B cell (primary cell): Measurements from ENCODE around the gene ECI1. TPM values are rescaled to one million over a fixed set of nuclear protein-coding genes. Genes with fewer than 3 reads are reported as not detected.

Experiments used
- ATAC-seq: fragments of 200-7000 bp; cut with Tn5 transposase; one replicate; pipeline ENCODE4 v1.10.0; 2021; ENCODE audit warnings: low read depth, mild to moderate bottlenecking, moderate number of reproducible peaks, moderate library complexity
- CTCF ChIA-PET: fragments of 350-600 bp; sonication (Branson Sonifier 250); formaldehyde crosslinking; loops from one replicate; lab custom pipeline; 2021; ENCODE audit warnings: antibody characterized with exemption, inconsistent platforms; lab: Charles Lee
- POLR2A ChIA-PET: fragments of 350-600 bp; sonication (Branson Sonifier 250); formaldehyde crosslinking; loops from one replicate; lab custom pipeline; 2021; ENCODE audit warnings: antibody characterized with exemption; lab: Charles Lee
- DNase-seq: peaks from one replicate; pipeline ENCODE4 v3.0.0; 2013
- H2AFZ ChIP-seq: 2 replicates; pipeline ENCODE4 v1.6.1; 2012; ENCODE audit warnings: mild to moderate bottlenecking, low read depth, low read length; ENCODE audit not compliant: insufficient read depth, poor library complexity, severe bottlenecking
- H3K27ac ChIP-seq, 2 donors: 1 replicate in 1 of 2; 2 replicates in 1 of 2; pipeline ENCODE4 v1.5.1; 2012 to 2013; ENCODE audit warnings: low read length in 2 of 2, mild to moderate bottlenecking in 2 of 2, moderate library complexity in 1 of 2
- H3K27me3 ChIP-seq, 4 experiments: fragments of 200-600 bp in 1 of 4; sonication (generic) in 1 of 4; replicated peaks in 1 of 4; 1 replicate in 2 of 4; 2 replicates in 2 of 4; pipeline versions ENCODE4 v1.6.1 to v1.7.0; 2013 to 2016; ENCODE audit warnings: low read length in 3 of 4, mild to moderate bottlenecking in 2 of 4, mixed read lengths in 1 of 4, moderate library complexity in 1 of 4; ENCODE audit not compliant: insufficient read depth in 4 of 4, control insufficient read depth in 3 of 4; ENCODE audit errors: control extremely low read depth in 1 of 4
- H3K36me3 ChIP-seq, 2 experiments: replicated peaks in 1 of 2; 1 replicate in 1 of 2; 2 replicates in 1 of 2; pipeline versions ENCODE4 v1.6.1 to v1.7.1; 2013; ENCODE audit warnings: low read length in 1 of 2; ENCODE audit not compliant: insufficient read depth in 2 of 2, control insufficient read depth in 1 of 2; ENCODE audit errors: control extremely low read depth in 1 of 2, extremely low read depth in 1 of 2
- H3K4me1 ChIP-seq, 2 donors: fragments of 200-600 bp in 1 of 2; sonication (generic) in 1 of 2; 1 replicate in 1 of 2; 2 replicates in 1 of 2; pipeline versions ENCODE4 v1.5.1 to v1.6.1; 2013 to 2017; ENCODE audit warnings: low read length in 2 of 2; ENCODE audit not compliant: control insufficient read depth in 2 of 2, insufficient read depth in 2 of 2
- H3K4me2 ChIP-seq: replicated peaks from 2 replicates; pipeline ENCODE3; 2012; ENCODE audit warnings: mild to moderate bottlenecking, low read depth, low read length; ENCODE audit not compliant: poor library complexity, severe bottlenecking
- H3K4me3 ChIP-seq, 5 experiments: fragments of 200-600 bp in 1 of 5; sonication (generic) in 1 of 5; 1 replicate in 3 of 5; 2 replicates in 2 of 5; pipeline versions ENCODE4 v1.5.1 to v1.7.0; 2011 to 2016; ENCODE audit warnings: low read length in 4 of 5, mild to moderate bottlenecking in 4 of 5, low read depth in 2 of 5, control low read depth in 1 of 5, moderate library complexity in 1 of 5; ENCODE audit not compliant: insufficient read depth in 1 of 5; ENCODE audit errors: control extremely low read depth in 1 of 5, extremely low read depth in 1 of 5
- H3K79me2 ChIP-seq: fragments of 200-600 bp; sonication (generic); one replicate; pipeline ENCODE4 v1.6.0; 2016; ENCODE audit warnings: low read length; ENCODE audit not compliant: control insufficient read depth, insufficient read depth
- H3K9ac ChIP-seq: fragments of 200-600 bp; sonication (generic); 2 replicates; pipeline ENCODE4 v1.6.1; 2017; ENCODE audit warnings: mild to moderate bottlenecking, low read length, moderate library complexity
- H3K9me3 ChIP-seq, 3 donors: one replicate each; pipeline versions ENCODE4 v1.6.1 to v1.7.1; 2013; ENCODE audit warnings: low read length in 2 of 3; ENCODE audit not compliant: control insufficient read depth in 2 of 3, insufficient read depth in 1 of 3; ENCODE audit errors: control extremely low read depth in 1 of 3
- H4K20me1 ChIP-seq: 2 replicates; pipeline ENCODE4 v1.6.0; 2012; ENCODE audit warnings: mild to moderate bottlenecking, low read length; ENCODE audit not compliant: insufficient read depth, control insufficient read depth, poor library complexity, severe bottlenecking
- H3K27ac Mint-ChIP-seq: one replicate; pipeline ENCODE4 v1.8.0; 2021; ENCODE audit warnings: mixed read lengths
- H3K27me3 Mint-ChIP-seq: one replicate; pipeline ENCODE4 v1.8.0; 2021; ENCODE audit warnings: mixed read lengths
- H3K4me1 Mint-ChIP-seq: one replicate; pipeline ENCODE4 v1.8.0; 2021; ENCODE audit warnings: mixed read lengths
- H3K4me3 Mint-ChIP-seq: one replicate; pipeline ENCODE4 v1.8.0; 2021; ENCODE audit warnings: mixed read lengths
- H3K9me3 Mint-ChIP-seq: one replicate; pipeline ENCODE4 v1.8.0; 2022; ENCODE audit warnings: mixed read lengths; ENCODE audit not compliant: insufficient read depth
- EZH2 ChIP-seq: IDR thresholded peaks from 2 replicates; pipeline ENCODE4 v1.6.1; 2012; ENCODE audit warnings: borderline replicate concordance, low read depth, mild to moderate bottlenecking, moderate library complexity, low read length; ENCODE audit not compliant: insufficient read depth, poor library complexity, severe bottlenecking
- WGBS: methylation state at CpG from one replicate; pipeline ENCODE4 v1.1.5; 2013; ENCODE audit warnings: missing lambda C conversion rate; ENCODE audit not compliant: insufficient coverage; 5-methylcytosine and 5-hydroxymethylcytosine counted together
- intact Hi-C: fragments of 100-400 bp; cut with micrococcal nuclease; formaldehyde crosslinking; loops from one replicate; pipeline ENCODE4 v1.10.0; 2022
- polyA plus RNA-seq: library from polyadenylated mRNA; depleted of rRNA; stranded (reverse); fragments of >200 nt; gene quantifications from 2 replicates; pipeline ENCODE4 v1.2.3, GENCODE V29; 2012
- total RNA-seq, 2 donors: library from RNA; stranded (reverse); fragments of 120-200 nt in 1 of 2; gene quantifications; 1 replicate in 1 of 2; 2 replicates in 1 of 2; pipeline versions ENCODE4 v1.2.3 to v1.2.4, GENCODE V29; 2013 to 2022
- TF ChIP-seq, protein P1 (sequence below): fragments of 200-600 bp; IDR thresholded peaks from one replicate; pipeline ENCODE4 v1.8.0; 2022; ENCODE audit warnings: antibody characterized with exemption, mild to moderate bottlenecking

ECI1 gene
- total and polyA plus RNA-seq, 2 donors (not counting 1 experiment from before 2014, with no cell fraction given): 34.3 to 38.4 TPM

- DNase-seq: no peak
- Histone ChIP-seq H3K4me1 (peaks cover 6 to 16% of the 10 kb centered on the region in 2 donors), H4K20me1 (peaks cover 19% of the 10 kb centered on the region), H3K4me2 (peak overlapping the region; percentile 95), H3K4me3 (peak overlapping the region; percentile 51 to 92 (median 82)), H3K27ac (peak overlapping the region; percentile 47 to 85), H3K79me2 (peaks cover 48% of the 10 kb centered on the region), H3K36me3 (peaks cover 0 to 10% of the 10 kb centered on the region in 2 experiments), H2AFZ (peak overlapping the region; percentile 97), H3K9ac (peak overlapping the region; percentile 85), H3K9me3 (peaks cover 0 to 2% (median 0%) of the 10 kb centered on the region in 3 donors), H3K27me3 (no peaks in the 10 kb centered on the region)
- WGBS: 4% methylated on average over 19 of the region's 22 CpGs
- no peak for ATAC-seq
- Mint-ChIP-seq H3K4me1 (peaks cover 25% of the 10 kb centered on the region), H3K4me3 (peak overlapping the region; percentile 76), H3K27me3 (no peaks in the 10 kb centered on the region), H3K9me3 (no peaks in the 10 kb centered on the region), H3K27ac (peak overlapping the region; percentile 20)
- ChIA-PET CTCF (no interaction called here), POLR2A (interaction anchor here (1.5 kb wide), 1 partner anchor 28 kb away, joined by 4 read pairs; the partner anchor contains the start of gene ECI1)
- intact Hi-C loops: loop anchor here (1.0 to 2.0 kb wide), 6 partner anchors 9 to 201 kb away; partner anchors contain the start of genes ECI1, MLST8, RNPS1 and TRAF7
- TF ChIP-seq, protein P1, sequence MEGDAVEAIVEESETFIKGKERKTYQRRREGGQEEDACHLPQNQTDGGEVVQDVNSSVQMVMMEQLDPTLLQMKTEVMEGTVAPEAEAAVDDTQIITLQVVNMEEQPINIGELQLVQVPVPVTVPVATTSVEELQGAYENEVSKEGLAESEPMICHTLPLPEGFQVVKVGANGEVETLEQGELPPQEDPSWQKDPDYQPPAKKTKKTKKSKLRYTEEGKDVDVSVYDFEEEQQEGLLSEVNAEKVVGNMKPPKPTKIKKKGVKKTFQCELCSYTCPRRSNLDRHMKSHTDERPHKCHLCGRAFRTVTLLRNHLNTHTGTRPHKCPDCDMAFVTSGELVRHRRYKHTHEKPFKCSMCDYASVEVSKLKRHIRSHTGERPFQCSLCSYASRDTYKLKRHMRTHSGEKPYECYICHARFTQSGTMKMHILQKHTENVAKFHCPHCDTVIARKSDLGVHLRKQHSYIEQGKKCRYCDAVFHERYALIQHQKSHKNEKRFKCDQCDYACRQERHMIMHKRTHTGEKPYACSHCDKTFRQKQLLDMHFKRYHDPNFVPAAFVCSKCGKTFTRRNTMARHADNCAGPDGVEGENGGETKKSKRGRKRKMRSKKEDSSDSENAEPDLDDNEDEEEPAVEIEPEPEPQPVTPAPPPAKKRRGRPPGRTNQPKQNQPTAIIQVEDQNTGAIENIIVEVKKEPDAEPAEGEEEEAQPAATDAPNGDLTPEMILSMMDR: no peak
- TF ChIP-seq EZH2: no peak
These were observed 27.4 kb downstream of the ECI1 start for GRCh38 chr16:2223942-2224486.
